ENCODE data around the gene ATF4. TPM values are rescaled to one million over a fixed set of nuclear protein-coding genes. Genes with fewer than 3 reads are reported as not detected.

Gene ATF4
- total RNA-seq, 2 experiments from 2014 or later: 720 to 732 TPM

- H2AFZ ChIP-seq (ENCODE audit: low read length): no peak overlapping the region
- peaks cover 47% of the 10 kb centered on the region for H3K4me1 ChIP-seq (ENCODE audit: insufficient read depth, low read length, poor library complexity, severe bottlenecking)
- no peaks in the 10 kb centered on the region for H3K9me3 ChIP-seq (ENCODE audit: low read length)
- peaks cover 81% of the 10 kb centered on the region for H3K79me2 ChIP-seq (ENCODE audit: insufficient read depth, low read depth, low read length)
- BruUV-seq (replicated peaks): no TSS peak
- CTCF ChIA-PET (ENCODE audit: unreplicated experiment): no interaction called here
- TF ChIP-seq CTCF (conservative IDR thresholded peaks at IDR 0.05; ENCODE audit: low read length) (no peak), EZH2phosphoT487 (IDR thresholded peaks at IDR 0.05; ENCODE audit: borderline replicate concordance, low read depth, low read length) (no peak)
- H4K20me1 ChIP-seq (ENCODE audit: insufficient read depth, low read length): peaks cover 25% of the 10 kb centered on the region
- intact Hi-C loops (cut with micrococcal nuclease; ENCODE audit: unreplicated experiment): no loop called here
- DNase-seq (ENCODE audit: low spot score): no peak
- POLR2A ChIA-PET: interaction anchor here (1.2 kb wide), 1 partner anchor 16 kb away, joined by 3 read pairs; the partner anchor contains the start of gene MIEF1
- peak overlapping the region; percentile 87 for H3K4me2 ChIP-seq (ENCODE audit: low read length)
- no peaks in the 10 kb centered on the region for H3K9me2 ChIP-seq (ENCODE audit: insufficient read depth, low read length)
- peak overlapping the region; percentile 89 for H3K27ac ChIP-seq (ENCODE audit: low read depth, low read length, poor library complexity, severe bottlenecking)
- H3K4me3 ChIP-seq (ENCODE audit: low read depth, low read length, poor library complexity, severe bottlenecking): peak overlapping the region; percentile 85
- peaks cover 82% of the 10 kb centered on the region for H3K36me3 ChIP-seq (ENCODE audit: insufficient read depth, low read length)
These were observed 2.1 kb upstream of the ATF4 start for GRCh38 chr22:39518144-39518786.

DNA sequence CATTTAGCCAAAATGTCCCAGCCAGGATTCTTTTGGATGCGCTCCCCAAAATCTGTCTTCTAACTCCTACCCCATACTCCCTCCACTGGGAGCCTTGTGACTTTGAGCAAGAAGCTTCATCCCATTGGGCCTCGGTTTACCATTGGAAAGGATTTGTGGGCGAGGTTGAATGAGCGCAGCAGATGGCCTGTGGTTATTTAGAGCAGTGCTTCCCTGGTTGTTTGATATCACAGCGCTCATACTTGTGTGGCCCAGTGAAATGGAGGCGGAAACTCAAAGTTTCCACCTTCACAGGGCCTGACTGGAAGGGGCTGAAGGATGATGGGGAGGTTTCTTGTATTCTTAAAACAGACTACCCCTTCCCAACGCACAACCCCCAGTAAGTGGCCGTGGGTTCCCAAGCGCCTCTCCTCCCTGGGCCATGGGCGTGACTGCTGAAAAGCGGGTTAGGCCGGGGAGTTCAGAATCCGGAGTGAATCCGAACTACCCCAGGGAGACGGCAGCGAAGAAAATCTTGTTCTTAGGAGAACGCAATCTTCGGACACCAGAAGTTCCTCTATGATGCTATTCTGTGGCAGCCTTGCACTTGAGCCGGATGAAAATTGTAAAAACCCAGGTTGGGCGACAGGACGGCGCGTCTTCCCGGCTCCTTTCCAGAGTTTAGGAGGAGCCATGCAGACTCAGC lies 1.2 kb upstream of the ATF4 start:
- no TSS peak for BruUV-seq (replicated peaks)
- Histone ChIP-seq H3K4me3 (ENCODE audit: low read depth, low read length, poor library complexity, severe bottlenecking) (peak overlapping the region; percentile 85), H3K79me2 (ENCODE audit: insufficient read depth, low read depth, low read length) (peaks cover 89% of the 10 kb centered on the region), H3K36me3 (ENCODE audit: insufficient read depth, low read length) (peaks cover 82% of the 10 kb centered on the region), H2AFZ (ENCODE audit: low read length) (peak overlapping the region; percentile 72; the same call in 1 of the 2 replicates), H3K9me2 (ENCODE audit: insufficient read depth, low read length) (no peaks in the 10 kb centered on the region), H3K4me2 (ENCODE audit: low read length) (peak overlapping the region; percentile 87), H4K20me1 (ENCODE audit: insufficient read depth, low read length) (peaks cover 25% of the 10 kb centered on the region), H3K27ac (ENCODE audit: low read depth, low read length, poor library complexity, severe bottlenecking) (peak overlapping the region; percentile 89), H3K4me1 (ENCODE audit: insufficient read depth, low read length, poor library complexity, severe bottlenecking) (peaks cover 56% of the 10 kb centered on the region), H3K9me3 (ENCODE audit: low read length) (no peaks in the 10 kb centered on the region)
- ChIA-PET CTCF (ENCODE audit: unreplicated experiment) (interaction anchor here (1.0 kb wide), 1 partner anchor 9 kb away, joined by 7 read pairs; no protein-coding TSS in a partner anchor), POLR2A (interaction anchor here (0.5 to 1.3 kb wide), 7 partner anchors 10 to 1105 kb away, joined by 3 to 14 read pairs (median 4); no protein-coding TSS in a partner anchor)
- DNase-seq (ENCODE audit: low spot score): peak; percentile 34
- TF ChIP-seq EZH2phosphoT487 (IDR thresholded peaks at IDR 0.05; ENCODE audit: borderline replicate concordance, low read depth, low read length): no peak
- no peak for TF ChIP-seq CTCF (conservative IDR thresholded peaks at IDR 0.05; ENCODE audit: low read length)
- intact Hi-C loops (cut with micrococcal nuclease; ENCODE audit: unreplicated experiment): no loop called here

Data from OCI-LY7 (cell line).